ENCODE data around the gene CDYL. TPM values are rescaled to one million over a fixed set of nuclear protein-coding genes. Genes with fewer than 3 reads are reported as not detected.

The CDYL gene
- total RNA-seq, 1 experiment from 2014 or later, result 38.4 TPM

GRCh38 chr6:4814212-4814611 is 38.0 kb downstream of the CDYL start:
- intact Hi-C loops (cut with micrococcal nuclease), result no loop called here

GRCh38 chr6:4814987-4815386 is 38.8 kb downstream of the CDYL start:
- Histone ChIP-seq H3K79me2 (ENCODE audit: low read length) (peaks cover 100% of the 10 kb centered on the region), H3K4me3 (ENCODE audit: low read length) (no peak overlapping the region), H3K27ac (ENCODE audit: low read length) (no peak overlapping the region), H3K4me2 (ENCODE audit: low read length) (no peak overlapping the region), H3F3A (ENCODE audit: low read length, unreplicated experiment) (no peaks in the 10 kb centered on the region), H3K27me3 (ENCODE audit: low read length) (no peaks in the 10 kb centered on the region), H4K20me1 (ENCODE audit: low read length) (peaks cover 63% of the 10 kb centered on the region), H3K9me2 (replicated peaks; ENCODE audit: low read length) (no peaks in the 10 kb centered on the region), H3K9ac (ENCODE audit: low read length) (no peak overlapping the region), H3K9me3 (ENCODE audit: low read length) (no peaks in the 10 kb centered on the region), H2AFZ (ENCODE audit: low read length) (no peak overlapping the region), H3K4me1 (ENCODE audit: insufficient read depth, low read length) (peaks cover 28% of the 10 kb centered on the region), H3K36me3 (ENCODE audit: low read depth, low read length) (no peaks in the 10 kb centered on the region)
- TF ChIP-seq EZH2phosphoT487 (IDR thresholded peaks at IDR 0.05; ENCODE audit: borderline replicate concordance, low read length), result no peak
- no peak for TF ChIP-seq EZH2 (IDR thresholded peaks at IDR 0.05; ENCODE audit: low read length, unreplicated experiment)
- no peak for TF ChIP-seq CTCF (conservative IDR thresholded peaks at IDR 0.05; ENCODE audit: low read depth, low read length)
- ATAC-seq, result no peak
- BruUV-seq (replicated peaks), result no TSS peak
- POLR2A ChIA-PET (ENCODE audit: unreplicated experiment), result no interaction called here
- intact Hi-C loops (cut with micrococcal nuclease), result no loop called here
- CTCF ChIA-PET, result no interaction called here
- no peak for DNase-seq

More at GRCh38 chr6:4814212-4814611, 38.0 kb downstream of the CDYL start:
- BruUV-seq (replicated peaks), result no TSS peak
- no peak for TF ChIP-seq CTCF (conservative IDR thresholded peaks at IDR 0.05; ENCODE audit: low read depth, low read length)
- no peak for TF ChIP-seq EZH2 (IDR thresholded peaks at IDR 0.05; ENCODE audit: low read length, unreplicated experiment)
- TF ChIP-seq EZH2phosphoT487 (IDR thresholded peaks at IDR 0.05; ENCODE audit: borderline replicate concordance, low read length), result no peak
- H3K9me2 ChIP-seq (replicated peaks; ENCODE audit: low read length), result no peaks in the 10 kb centered on the region
- H3K36me3 ChIP-seq (ENCODE audit: low read depth, low read length), result no peaks in the 10 kb centered on the region
- DNase-seq (no peak), ATAC-seq (no peak)
- no peaks in the 10 kb centered on the region for H3K27me3 ChIP-seq (ENCODE audit: low read length)
- H3K9me3 ChIP-seq (ENCODE audit: low read length), result no peaks in the 10 kb centered on the region
- H4K20me1 ChIP-seq (ENCODE audit: low read length), result peaks cover 61% of the 10 kb centered on the region
- H3K4me3 ChIP-seq (ENCODE audit: low read length), result no peak overlapping the region
- H3K9ac ChIP-seq (ENCODE audit: low read length), result no peak overlapping the region
- H3K79me2 ChIP-seq (ENCODE audit: low read length), result peaks cover 97% of the 10 kb centered on the region
- ChIA-PET POLR2A (ENCODE audit: unreplicated experiment) (no interaction called here), CTCF (no interaction called here)
- H3K4me1 ChIP-seq (ENCODE audit: insufficient read depth, low read length), result peaks cover 31% of the 10 kb centered on the region
- no peak overlapping the region for H3K27ac ChIP-seq (ENCODE audit: low read length)
- H3F3A ChIP-seq (ENCODE audit: low read length, unreplicated experiment), result no peaks in the 10 kb centered on the region
- H2AFZ ChIP-seq (ENCODE audit: low read length), result no peak overlapping the region
- no peak overlapping the region for H3K4me2 ChIP-seq (ENCODE audit: low read length)

- no TSS peak for BruUV-seq (replicated peaks)
- Histone ChIP-seq H3K36me3 (ENCODE audit: low read depth, low read length) (no peaks in the 10 kb centered on the region), H4K20me1 (ENCODE audit: low read length) (peaks cover 62% of the 10 kb centered on the region), H3K27me3 (ENCODE audit: low read length) (no peaks in the 10 kb centered on the region), H3K9me3 (ENCODE audit: low read length) (no peaks in the 10 kb centered on the region), H3K4me3 (ENCODE audit: low read length) (no peak overlapping the region), H3K79me2 (ENCODE audit: low read length) (peaks cover 100% of the 10 kb centered on the region), H3K9me2 (replicated peaks; ENCODE audit: low read length) (no peaks in the 10 kb centered on the region), H3K4me1 (ENCODE audit: insufficient read depth, low read length) (peaks cover 22% of the 10 kb centered on the region), H3K4me2 (ENCODE audit: low read length) (no peak overlapping the region), H3F3A (ENCODE audit: low read length, unreplicated experiment) (no peaks in the 10 kb centered on the region), H3K9ac (ENCODE audit: low read length) (no peak overlapping the region), H3K27ac (ENCODE audit: low read length) (no peak overlapping the region), H2AFZ (ENCODE audit: low read length) (no peak overlapping the region)
- no peak for DNase-seq
- intact Hi-C loops (cut with micrococcal nuclease), result no loop called here
- ChIA-PET CTCF (no interaction called here), POLR2A (ENCODE audit: unreplicated experiment) (no interaction called here)
- ATAC-seq, result no peak
- TF ChIP-seq EZH2 (IDR thresholded peaks at IDR 0.05; ENCODE audit: low read length, unreplicated experiment), result no peak
- TF ChIP-seq EZH2phosphoT487 (IDR thresholded peaks at IDR 0.05; ENCODE audit: borderline replicate concordance, low read length), result no peak
- no peak for TF ChIP-seq CTCF (conservative IDR thresholded peaks at IDR 0.05; ENCODE audit: low read depth, low read length)
Observed at GRCh38 chr6:4815584-4815983, 39.4 kb downstream of the CDYL start.

Data from PC-3 (cell line).